GM21576 (cell line): Measurements from ENCODE around the gene CD320.

Source experiments
- ATAC-seq: cut with Tn5 transposase; IDR thresholded peaks from one replicate; pipeline ENCODE4 v1.9.1; 2021; ENCODE audit warnings: mild to moderate bottlenecking, moderate library complexity; ENCODE audit not compliant: unreplicated experiment

Gene CD320

DNA sequence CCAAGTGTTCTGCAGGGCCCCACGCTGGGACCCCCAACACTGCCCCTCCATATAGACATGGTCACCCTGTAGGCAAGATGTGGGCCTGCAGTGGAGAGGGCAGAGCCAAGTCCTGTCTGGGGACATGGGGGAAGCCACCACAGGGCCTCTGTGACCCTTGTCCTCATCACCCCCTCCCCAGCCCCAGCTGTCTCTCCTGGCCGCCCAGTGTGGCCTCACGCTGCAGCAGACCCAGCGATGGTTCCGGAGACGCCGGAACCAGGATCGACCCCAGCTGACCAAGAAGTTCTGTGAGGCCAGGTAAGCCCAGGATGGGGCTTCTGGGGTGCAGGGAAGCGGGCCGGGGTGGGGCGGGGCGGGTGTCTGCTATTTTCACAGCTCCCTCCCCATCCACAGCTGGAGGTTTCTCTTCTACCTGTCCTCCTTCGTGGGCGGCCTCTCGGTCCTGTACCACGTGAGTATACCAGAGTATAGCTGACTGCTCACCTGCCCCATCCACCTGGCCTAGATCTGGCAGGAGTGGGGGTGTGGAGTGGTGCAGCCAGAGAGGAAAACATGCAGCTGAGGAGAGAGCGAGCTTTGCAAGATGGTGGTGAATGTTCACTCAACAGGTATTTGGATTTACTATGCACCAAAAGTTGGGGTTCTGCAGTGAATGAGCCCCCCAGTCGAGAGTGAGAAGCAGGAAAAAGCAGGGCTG is 52.6 kb downstream of the CD320 start:
- ATAC-seq = no peak

DNA sequence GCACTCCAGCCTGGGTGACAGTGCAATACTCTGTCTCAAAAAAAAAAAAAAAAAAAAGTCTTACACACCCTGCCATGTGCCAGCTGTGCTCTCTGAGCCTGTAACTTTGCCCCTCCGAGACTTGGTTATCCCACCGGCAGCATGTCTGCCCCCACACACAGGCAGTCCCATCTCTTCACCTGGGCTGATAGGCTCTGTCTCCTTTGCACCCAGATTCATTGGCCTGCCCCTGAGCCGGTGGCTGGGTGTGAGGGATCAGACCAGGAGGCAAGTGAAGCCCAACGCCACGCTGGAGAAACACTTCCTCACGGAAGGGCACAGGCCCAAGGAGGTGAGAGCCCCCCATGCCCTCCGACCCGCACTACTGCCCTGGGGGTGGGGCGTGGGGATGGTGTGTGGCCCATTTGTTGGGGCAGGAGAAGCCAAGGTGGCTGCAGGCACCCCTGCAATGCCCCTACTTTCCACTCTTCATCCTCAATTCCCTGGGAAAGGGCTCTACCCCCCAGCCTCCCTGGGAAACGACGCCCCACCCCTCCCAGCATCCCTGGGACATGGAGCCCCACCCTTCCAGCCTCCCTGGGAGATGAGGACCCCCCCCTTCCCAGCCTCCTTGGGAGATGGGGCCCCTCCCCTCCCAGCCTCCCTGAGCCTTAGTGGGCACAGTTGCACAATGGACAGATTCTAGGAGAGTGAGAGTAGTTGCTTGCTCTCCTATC is 53.7 kb downstream of the CD320 start:
- ATAC-seq = no peak

DNA sequence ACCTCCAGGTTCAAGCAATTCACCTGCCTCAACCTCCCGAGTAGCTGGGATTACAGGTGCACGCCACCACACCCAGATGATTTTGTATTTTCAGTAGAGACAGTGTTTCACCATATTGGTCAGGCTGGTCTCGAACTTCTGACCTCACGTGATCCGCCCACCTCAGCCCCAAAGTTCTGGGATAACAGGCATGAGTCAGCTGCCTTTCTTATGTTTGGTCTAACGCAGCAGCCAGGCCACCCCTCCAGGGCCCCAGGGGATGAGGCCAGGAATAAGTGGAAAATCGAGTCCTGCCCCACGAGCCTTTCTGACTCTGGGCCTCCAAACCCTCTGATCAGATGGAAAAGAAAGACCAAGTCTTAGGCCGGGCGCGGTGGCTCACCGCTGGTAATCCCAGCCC is 54.5 kb downstream of the CD320 start:
- no peak for ATAC-seq

DNA sequence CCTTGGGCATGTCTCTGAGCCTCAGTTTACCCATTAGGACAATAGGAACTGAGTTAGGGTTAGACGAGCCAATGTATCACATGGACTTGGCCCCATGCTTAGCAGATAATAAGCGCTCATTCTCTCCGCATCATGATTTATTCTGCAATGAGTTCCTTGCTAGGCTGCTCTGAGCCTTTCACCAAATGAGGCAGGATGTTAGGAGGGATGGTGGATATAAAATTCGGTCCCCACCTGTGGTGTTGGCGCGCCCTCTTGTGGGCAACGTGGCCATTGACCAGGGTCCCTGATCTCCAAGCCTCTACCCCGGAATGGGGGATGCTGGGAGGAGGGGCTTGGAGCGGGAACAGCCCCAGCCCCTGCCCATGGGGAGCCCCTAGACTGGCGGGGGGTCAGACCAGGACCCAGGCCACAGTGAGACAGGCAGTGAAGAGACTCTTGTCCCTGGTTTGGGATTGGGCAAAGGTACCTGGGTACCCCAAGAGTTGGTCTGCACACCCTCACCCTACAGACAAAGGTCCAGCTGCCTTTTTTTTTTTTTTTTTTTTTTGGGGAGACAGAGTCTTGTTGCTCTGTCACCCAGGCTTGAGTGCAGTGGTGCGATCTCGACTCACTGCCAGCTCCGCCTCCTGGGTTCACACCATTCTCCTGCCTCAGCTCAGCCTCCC is 55.1 kb downstream of the CD320 start:
- ATAC-seq = no peak
